Measurements from ENCODE around the gene FEZ2. TPM values are rescaled to one million over a fixed set of nuclear protein-coding genes. Genes with fewer than 3 reads are reported as not detected.

Gene FEZ2
- total RNA-seq, 1 donor from 2014 or later = 48.5 TPM

DNA sequence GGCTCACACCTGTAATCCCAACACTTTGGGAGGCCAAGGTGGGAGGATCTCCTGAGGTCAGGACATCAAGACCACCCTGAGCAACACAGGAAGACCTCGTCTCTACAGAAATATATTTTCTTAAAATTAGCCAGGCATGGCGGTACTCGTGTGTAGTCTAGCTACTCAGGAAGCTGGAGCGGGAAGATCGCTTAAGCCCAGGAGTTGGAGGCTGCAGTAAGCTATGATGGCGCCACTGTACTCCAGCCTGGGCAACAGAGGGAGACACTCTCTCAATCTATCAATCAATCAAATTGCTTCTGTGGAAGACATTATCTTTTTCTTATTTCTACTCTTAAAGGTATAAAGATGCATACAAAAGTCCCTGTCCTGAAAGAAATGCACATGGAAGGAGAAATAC is 11.3 kb downstream of the FEZ2 start:
- no peak for DNase-seq

DNA sequence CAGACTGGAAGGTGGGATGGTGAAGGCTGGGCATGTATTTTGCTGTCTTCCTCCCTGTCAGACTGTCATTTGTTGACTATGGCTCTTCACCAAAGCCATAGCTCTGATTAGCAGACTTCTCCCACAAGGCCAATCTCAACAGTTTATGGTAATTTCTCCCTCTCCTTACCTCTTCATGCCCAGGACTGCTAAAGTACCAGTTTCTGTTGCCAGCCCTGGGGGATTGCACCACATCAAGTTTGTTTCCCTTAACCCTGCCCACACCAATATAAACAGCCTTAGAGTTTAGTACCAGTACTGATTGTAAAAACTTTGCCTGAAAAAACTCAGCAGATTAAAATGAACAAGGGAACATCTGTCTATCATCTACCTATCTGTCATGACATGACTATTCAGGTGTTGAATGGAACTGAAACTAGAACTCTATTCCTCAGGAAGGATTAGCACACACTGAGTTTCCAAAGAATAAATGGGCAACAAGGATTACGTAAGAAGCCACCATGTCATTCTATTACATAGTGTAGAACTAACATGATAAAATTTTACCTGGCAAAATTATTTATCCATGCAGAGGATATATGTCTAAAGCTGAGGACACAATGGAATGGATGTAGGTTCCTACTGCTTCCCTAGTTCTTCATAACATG is 13.7 kb downstream of the FEZ2 start:
- DNase-seq = no peak

- no peak for DNase-seq
Measured at GRCh38 chr2:36582951-36583350, 15.0 kb downstream of the FEZ2 start.

GRCh38 chr2:36582538-36582937 is 15.4 kb downstream of the FEZ2 start:
- DNase-seq = no peak

DNA sequence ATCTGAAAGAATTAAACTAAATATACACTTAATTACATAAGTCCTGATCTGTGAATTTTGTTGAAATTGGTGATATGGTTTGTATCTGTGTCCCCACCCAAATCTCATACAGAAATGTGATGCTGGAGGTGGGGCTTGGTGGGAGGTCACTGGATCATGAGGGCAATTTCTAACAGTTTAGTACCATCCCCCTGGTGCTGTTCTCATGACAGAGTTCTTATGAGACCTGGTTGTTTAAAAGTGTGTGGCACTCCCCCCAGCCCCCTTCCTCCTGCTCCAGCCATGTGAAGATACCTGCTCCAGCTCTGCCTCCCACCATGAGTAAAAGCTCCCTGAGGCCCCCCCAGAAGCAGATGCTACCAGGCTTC is 18.7 kb downstream of the FEZ2 start:
- no peak for DNase-seq

DNA sequence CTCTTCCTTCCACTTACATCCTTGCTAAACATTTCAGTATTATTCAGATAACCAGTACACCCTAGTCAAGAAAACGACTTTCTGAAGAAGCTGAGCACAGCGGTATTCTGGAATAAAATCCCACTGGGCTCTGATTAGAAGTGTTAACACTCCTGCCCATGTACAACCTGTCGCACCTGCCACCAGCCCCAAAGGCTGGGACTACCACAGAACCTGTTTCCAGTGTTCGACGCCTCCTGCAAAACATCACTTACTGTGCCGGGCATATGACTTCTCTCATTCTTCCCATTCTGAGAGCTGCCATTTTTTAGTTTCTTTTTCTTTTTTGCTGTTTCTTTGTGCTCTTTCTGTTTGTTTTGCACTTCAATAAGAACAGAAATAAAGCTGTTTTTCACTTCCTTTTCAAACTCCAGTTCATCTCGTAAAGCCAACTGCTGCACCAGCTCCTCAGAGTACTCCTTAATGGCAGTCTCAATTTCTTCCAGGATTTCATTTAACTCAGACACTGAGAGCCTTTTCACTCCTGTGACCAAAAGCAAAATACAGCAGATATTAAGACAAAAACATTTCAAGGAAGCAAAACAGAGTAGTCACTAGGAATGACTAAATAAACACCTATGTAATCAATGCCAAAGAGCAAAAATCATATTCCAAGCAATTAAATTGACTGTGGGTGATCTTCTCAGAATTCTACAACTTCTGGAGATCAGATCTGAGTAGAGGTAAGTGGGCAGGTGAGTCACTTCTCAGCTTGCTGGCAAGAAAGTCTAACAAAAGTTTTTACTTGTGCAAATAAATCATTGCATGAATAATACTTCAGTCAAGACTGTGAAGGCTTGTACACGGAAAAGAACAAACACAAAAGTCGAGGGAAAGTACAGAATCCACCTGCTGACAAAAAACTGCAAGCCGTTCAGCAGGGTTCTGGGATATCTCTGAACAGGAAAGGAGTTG is 19.3 kb downstream of the FEZ2 start:
- no peak for DNase-seq

- DNase-seq = no peak
Measured at GRCh38 chr2:36577884-36578283, 20.1 kb downstream of the FEZ2 start.

DNA sequence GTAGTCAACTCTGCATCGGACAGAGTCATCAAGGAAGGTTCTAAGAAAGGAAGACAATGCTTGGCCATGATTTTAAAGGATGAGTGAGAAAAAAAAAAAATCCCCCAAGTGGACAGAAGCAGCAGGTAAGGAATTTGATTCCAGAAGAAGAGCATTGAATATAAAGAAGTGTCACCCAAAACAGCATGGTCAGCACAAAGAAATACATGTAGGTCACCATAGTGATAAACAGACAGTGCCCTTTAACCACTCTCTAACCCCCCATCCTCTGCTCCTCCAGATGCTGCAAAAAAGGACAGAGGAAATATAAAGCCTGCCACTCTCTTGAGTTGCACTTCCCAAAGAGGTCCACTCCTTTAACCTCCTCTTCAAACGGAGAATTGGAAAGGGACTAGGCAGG is 23.4 kb downstream of the FEZ2 start:
- DNase-seq = no peak

GRCh38 chr2:36573165-36573564 is 24.8 kb downstream of the FEZ2 start:
- no peak for DNase-seq

GRCh38 chr2:36572719-36573059 is 25.3 kb downstream of the FEZ2 start:
- DNase-seq = no peak

GRCh38 chr2:36572054-36572718 is 25.8 kb downstream of the FEZ2 start:
- no peak for DNase-seq

GRCh38 chr2:36570416-36570815 is 27.6 kb downstream of the FEZ2 start:
- no peak for DNase-seq

- DNase-seq = no peak
Measured at GRCh38 chr2:36569267-36569856, 28.6 kb downstream of the FEZ2 start.

GRCh38 chr2:36568516-36569246 is 29.3 kb downstream of the FEZ2 start:
- DNase-seq = no peak

DNA sequence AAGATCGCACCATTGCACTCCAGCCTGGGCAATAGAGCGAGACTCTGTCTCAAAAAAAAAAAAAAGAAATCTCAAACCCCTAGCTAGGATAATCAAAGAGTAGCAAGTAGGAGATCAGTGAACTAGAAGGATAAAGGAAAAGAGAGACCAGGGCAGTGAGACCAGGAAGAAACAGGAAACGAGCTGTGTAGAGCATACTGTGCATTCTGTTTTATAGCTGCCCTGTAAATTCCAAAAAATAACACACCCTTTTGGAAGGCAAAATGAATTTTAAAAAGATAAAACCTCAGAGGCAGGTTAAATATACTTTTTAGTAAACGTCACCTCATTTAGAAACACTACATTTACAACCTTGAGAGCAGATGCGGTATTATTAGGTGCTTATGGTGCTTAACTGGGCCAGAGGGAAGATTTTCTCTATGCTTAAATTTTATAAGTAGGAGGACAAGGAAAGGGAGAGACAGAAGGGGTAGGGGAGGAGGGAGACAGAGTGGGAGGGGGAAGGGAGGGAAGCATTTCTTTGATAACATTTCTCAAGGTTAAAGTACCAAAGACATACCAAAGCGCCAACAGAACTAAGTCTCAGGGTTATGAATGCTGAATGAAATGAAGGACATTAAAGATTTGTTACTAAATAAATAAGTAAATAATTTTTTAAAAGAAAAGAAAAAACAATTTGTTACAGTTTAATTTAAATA is 30.1 kb downstream of the FEZ2 start:
- DNase-seq = no peak

- DNase-seq = no peak
Measured at GRCh38 chr2:36566887-36567286, 31.1 kb downstream of the FEZ2 start.

GRCh38 chr2:36565712-36566111 is 32.3 kb downstream of the FEZ2 start:
- no peak for DNase-seq

DNA sequence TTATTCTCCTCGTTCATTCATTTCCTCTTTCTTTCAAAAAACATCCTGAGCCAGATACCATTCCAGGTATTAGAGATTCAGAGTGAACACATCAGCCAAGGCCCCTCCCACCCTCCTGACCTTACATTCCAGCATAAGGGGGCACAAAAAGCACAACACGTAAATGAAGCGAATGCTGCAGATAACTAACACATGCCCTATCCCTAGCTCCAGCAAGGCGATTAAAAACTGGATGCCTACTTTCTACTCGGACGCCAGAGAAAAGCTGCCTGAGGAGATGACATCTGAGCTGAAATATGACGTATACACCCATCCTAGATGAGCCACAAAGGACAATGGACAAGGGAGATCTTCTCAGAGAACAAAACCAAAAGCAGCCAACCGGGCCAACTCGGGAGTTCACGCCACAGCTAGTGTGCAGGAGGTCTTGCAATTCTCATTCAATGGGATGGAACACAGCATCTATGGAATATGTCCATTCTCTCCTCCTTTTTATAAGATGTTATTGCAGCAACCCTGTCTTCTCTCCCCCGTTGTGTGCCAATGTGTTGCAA is 33.5 kb downstream of the FEZ2 start:
- DNase-seq = no peak

DNA sequence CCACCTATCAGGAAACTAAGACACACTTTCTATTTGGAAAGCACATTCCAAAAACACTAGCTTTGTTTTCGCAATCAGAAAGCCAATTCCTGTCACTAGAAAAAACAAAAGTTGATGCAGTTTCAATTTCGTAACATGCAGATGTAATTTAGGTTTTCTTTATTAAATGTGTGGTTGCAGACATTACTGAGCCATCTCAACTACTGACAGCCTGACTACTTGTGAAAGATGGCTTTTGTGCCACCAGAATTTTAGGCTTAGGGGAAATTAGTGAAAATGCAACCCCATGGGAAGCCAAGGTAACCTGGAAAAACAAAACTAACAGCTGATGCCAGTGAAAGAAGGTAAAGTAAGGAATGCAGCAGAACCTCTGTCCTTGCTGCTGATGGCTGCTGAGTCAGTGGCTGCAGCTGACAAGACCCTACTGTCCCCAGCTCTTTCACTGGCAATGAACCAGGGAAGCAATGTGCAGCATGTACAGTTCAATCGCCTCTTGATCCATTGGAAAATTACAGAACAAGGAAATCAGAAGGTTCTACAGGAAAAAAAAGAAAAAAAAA is 34.9 kb downstream of the FEZ2 start:
- no peak for DNase-seq

GRCh38 chr2:36562240-36562639 is 35.7 kb downstream of the FEZ2 start:
- no peak for DNase-seq
